ENCODE measurements around the gene PITHD1.
"Not testable (repeated sequence)": the region's sequence is repeated elsewhere in the genome, so short reads cannot be mapped to it uniquely, and the experiment has no call there.

PITHD1 gene

GRCh38 chr1:23797478-23798448, 19.5 kb downstream of the PITHD1 start:
- in situ Hi-C loops (cut with HindIII; ENCODE audit: low sequenced_read_pairs), result no loop called here

DNA sequence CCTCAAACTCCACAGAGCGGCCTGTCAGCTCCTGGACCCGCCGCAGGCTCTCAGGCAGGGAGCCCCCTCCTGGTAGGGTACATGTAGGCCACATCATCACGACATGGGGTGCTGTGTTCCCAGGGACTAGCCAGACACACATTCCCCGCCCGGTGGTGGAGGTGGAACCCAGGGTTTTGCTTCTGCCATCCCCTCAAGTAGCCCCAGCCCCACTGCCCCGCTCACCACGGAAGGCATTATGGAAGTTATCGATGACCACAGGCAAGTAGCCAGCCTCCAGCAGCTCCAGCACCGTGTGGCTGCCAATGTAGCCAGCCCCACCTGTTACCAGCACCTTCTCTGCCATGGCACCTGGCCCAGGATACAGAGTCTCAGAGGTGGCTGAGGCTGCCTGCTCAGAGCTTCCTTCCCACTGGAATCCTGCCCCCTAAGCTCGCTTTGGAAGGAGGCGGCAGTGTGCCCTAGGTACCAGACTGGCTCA, 20.5 kb downstream of the PITHD1 start:
- in situ Hi-C loops (cut with HindIII; ENCODE audit: low sequenced_read_pairs), result no loop called here

DNA sequence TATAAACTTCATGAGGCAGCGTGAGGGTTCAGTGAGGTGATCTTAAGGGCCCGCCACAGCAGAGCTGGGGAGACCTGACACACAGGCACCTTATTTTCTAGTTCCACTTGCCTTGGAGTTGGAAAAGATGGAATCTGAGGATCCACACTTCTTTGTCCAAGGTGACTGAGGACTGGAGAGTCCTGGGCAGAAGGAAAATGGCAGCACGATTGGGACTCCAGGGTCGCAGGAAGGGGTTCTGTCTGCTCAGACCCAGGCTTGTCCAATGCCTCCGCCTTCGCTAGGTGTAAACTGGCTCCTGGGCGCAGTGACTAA, 21.0 kb downstream of the PITHD1 start:
- in situ Hi-C loops (cut with HindIII; ENCODE audit: low sequenced_read_pairs), result no loop called here

DNA sequence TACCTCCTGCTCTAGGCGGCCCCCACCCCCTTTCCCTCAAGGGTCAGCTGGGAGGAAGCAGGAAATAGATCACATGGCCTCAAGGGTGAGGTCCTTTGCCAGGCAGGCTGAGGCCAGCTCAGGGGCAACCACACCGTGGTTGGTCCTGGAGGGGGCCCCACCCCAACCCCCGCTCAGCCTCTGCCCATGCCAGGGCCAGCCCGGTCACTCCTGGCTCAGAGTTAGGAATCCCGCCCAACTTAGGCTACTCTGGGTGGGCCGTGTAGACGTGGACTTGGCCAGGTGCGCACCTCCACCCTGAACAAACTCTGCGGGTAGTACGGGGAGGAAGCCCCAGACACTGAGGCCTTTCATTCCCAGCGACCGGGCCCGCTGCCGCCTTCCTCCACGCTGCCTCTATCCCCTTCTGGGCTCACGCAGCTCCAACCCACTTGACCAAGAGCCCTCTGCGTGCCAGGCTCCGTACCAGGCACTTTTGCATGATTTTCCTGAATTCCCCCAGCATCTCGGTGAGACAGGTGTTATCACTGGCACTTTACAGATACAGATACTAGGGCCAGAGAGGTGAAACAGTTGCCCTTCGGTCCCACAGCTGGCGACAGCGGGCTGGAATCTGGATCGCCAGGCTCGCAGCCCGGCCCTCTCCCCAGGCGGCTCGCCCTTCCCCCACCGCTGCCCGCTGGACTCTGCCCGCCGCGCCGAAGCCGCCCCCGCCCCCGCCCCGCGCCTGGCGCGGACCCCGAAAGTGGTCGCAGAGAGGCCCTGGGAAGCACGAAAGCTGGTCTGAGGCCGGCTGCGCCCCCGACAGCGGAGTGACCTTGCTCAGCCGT, 21.6 kb downstream of the PITHD1 start:
- in situ Hi-C loops (cut with HindIII; ENCODE audit: low sequenced_read_pairs), result no loop called here

DNA sequence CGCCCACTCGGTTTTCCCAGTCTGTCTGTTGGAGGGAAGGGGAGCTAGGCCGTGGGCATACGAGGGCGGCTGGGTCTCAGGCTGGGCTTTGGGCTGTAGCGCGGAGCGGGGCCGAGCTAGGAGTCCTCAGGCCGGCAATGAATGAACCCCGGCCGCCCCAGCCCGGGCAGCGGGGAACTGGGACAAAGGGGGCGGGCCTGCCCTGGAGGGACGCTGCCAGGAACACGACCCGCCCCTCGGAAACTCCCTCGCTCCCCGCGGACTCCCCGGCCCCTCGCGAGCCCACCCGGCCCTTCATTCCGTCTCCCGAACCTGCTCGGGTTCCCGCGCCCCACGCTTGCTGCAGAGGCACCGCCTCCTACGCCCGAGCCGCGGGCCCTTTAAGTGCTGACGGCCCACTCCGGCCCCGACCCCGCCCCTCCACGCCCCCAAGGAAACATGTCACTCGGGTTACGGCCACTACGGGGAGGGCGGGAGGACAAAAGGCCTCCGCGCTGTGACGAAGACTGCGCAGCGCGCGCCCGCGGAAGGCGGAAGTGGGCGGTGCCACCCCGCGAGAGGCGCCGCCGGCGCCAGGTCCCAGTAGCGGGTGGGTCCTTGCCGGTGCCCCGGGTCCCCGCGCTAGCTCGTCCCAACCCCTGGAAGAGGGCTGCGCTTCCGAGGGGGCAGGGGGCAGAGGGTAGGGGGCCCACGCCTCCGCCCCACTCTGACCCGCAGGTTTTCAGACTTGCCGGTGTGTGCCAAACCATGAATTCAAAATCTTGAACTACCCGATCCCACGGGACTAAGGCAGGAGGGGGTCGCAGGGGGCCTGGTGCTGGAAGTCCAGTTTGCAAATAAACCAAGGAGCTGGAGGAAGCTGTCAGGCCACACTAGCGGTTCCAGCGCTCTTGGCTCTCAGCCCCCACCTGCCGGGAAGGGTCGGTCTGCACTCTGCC, 22.5 kb downstream of the PITHD1 start, which contains the start of gene GALE:
Gene GALE, minus strand, starts transcription at position 355 of the 938 bp plus-strand sequence. CDS start 1,747 bp downstream, outside the sequence.
- in situ Hi-C loops (cut with HindIII; ENCODE audit: low sequenced_read_pairs), result no loop called here

DNA sequence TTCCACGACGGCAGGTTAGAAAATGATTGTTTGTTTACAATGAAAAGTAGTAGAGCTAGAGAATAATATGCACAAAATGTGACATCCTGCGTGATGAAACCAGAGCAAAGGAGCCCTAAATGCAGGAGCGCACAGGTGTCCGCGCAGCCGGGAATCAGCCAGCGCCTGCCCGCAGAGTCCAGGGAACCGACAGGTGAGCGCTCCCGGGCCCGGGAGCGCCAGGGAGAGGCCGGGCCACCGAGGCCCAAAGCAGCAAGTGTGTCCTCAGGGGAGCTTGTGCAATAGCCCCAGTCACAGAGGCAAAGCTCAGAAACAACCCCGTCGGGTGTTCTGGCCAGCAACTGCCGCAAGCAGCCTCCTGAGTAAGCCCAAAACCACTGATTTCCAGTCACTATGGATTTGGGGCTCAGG, 23.1 kb downstream of the PITHD1 start:
- in situ Hi-C loops (cut with HindIII; ENCODE audit: low sequenced_read_pairs), result no loop called here

GRCh38 chr1:23801876-23802275, 23.7 kb downstream of the PITHD1 start:
- in situ Hi-C loops (cut with HindIII; ENCODE audit: low sequenced_read_pairs), result no loop called here

GRCh38 chr1:23802809-23803342, 24.7 kb downstream of the PITHD1 start:
- in situ Hi-C loops (cut with HindIII; ENCODE audit: low sequenced_read_pairs), result not testable (repeated sequence)

- in situ Hi-C loops (cut with HindIII; ENCODE audit: low sequenced_read_pairs), result no loop called here
Measured at GRCh38 chr1:23803674-23804073, 25.5 kb downstream of the PITHD1 start.

DNA sequence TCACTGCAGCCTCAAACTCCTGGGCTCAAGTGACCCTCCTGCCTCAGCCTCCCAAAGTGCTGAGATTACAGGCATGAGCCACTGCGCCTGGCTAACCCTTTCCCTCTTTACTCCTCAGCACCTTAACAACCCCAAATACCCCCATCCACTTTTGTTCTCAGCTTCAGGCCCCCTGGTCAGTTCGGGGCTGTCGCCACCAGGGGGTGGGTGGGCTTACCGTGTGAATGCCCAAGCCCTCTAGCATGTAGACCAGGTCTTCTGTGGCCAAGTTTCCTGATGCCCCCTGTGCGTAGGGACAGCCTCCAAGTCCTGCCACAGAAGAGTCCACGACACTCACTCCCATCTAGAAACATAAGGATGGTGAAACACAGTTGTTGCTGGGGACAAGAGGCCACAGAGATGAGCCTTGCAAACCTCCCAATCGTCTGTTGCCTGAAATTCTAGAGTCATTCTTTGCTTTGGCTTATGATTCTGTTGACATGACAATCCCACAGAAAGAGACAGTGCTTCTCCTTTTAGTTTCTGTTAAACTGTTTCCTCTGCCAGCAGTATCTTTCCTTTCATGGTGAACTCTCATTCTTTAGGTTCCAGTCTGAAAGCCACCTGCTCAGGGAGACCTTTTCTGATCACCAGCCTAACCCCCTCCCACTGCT, 26.1 kb downstream of the PITHD1 start:
- in situ Hi-C loops (cut with HindIII; ENCODE audit: low sequenced_read_pairs), result no loop called here

DNA sequence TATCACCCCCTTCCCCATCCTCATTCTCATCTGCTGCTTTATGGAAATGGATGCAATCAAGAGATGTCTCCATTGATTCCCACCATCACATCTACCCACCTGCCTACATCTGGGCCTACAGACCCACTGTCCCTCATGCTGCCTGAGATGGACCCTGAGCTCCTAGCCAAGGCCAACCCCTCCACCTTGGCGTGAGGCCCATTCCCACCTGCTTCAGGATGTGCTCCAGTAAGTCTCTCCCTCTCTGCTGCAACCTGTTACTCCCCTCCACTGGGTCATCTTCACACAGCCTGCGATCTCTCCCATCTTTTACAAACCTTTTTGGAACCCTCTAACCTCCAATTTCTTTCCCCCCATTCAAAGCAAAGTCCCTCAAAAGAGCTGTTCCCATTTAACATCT, 26.8 kb downstream of the PITHD1 start:
- in situ Hi-C loops (cut with HindIII; ENCODE audit: low sequenced_read_pairs), result loop anchor here (5.0 kb wide), 1 partner anchor 57 kb away; no protein-coding TSS in a partner anchor

DNA sequence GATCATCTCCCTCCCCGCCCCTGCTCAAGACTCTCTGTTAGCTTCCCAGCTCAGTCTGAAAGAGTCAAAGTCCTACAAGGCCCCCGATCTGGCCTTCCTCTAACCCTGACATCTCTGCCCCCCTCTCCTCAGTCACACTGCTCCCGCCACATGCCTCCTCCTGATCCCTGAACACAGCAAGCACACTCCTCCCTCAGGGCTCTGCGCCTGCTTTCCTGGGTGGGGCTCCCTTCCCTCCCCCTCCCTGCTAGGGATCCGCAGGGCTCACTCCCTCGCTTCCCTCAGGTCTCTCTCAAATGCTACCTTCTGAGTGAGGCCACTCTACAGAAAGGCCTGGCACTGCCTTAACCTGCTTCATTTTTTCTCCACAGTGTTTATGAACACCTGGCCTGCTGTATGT, 28.1 kb downstream of the PITHD1 start:
- in situ Hi-C loops (cut with HindIII; ENCODE audit: low sequenced_read_pairs), result loop anchor here (5.0 kb wide), 1 partner anchor 56 kb away; no protein-coding TSS in a partner anchor

- in situ Hi-C loops (cut with HindIII; ENCODE audit: low sequenced_read_pairs), result loop anchor here (5.0 kb wide), 1 partner anchor 55 kb away; no protein-coding TSS in a partner anchor
Measured at GRCh38 chr1:23807453-23807852, 29.2 kb downstream of the PITHD1 start.

DNA sequence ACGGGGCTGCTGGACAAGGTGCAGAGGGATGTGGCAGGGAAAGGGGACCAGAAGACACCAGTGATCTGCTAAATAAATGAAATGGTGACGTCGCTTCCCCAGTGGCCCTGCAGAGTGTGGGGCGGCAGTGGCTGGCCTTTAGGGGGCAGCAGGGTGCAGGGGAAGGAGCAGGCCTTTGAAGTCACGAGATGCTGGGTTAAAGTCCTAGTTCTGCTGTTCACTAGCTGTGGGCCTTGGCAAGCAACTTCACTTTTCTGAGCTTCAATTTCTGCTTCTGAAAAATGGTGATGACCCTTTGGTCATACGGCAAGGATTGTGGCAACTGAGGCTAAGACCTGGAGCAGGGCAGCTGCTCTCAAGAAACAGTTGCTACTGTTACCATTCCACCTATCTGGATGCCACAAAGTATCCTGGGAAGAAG, 31.5 kb downstream of the PITHD1 start:
- in situ Hi-C loops (cut with HindIII; ENCODE audit: low sequenced_read_pairs), result loop anchor here (5.0 kb wide), 1 partner anchor 53 kb away; no protein-coding TSS in a partner anchor

GRCh38 chr1:23810818-23811540, 32.8 kb downstream of the PITHD1 start:
- in situ Hi-C loops (cut with HindIII; ENCODE audit: low sequenced_read_pairs), result no loop called here

GRCh38 chr1:23814016-23814415, 35.8 kb downstream of the PITHD1 start:
- in situ Hi-C loops (cut with HindIII; ENCODE audit: low sequenced_read_pairs), result no loop called here

GRCh38 chr1:23816361-23816760, 38.1 kb downstream of the PITHD1 start:
- in situ Hi-C loops (cut with HindIII; ENCODE audit: low sequenced_read_pairs), result no loop called here

DNA sequence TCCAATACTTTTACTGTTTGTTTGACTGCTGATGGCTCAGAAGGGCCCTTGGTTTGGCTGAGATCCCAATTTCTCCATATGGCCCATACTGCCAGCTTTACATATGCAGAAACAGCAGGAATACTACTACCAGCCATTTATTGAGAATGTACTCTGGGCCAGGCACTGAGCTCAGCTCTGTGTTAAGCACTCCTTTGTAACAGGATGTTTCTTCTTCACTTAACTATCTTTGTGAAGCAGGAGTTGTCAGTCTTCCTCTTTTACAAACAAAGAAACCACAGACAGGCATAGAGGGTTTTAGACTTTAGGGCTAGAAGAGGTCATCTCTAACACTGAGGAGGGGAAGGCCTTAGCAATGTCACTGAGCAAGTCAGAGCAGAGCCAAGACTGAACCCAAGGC, 38.7 kb downstream of the PITHD1 start:
- in situ Hi-C loops (cut with HindIII; ENCODE audit: low sequenced_read_pairs), result no loop called here

GRCh38 chr1:23817633-23818032, 39.4 kb downstream of the PITHD1 start:
- in situ Hi-C loops (cut with HindIII; ENCODE audit: low sequenced_read_pairs), result no loop called here

Data from endothelial cell of hepatic sinusoid (primary cell).